Stomach (tissue), 4 donors: ENCODE measurements around the gene TEX261.

Experiments
- EP300 ChIP-seq: sonication (generic); formaldehyde crosslinking; IDR thresholded peaks from one replicate; pipeline ENCODE4 v1.6.1; 2017; ENCODE audit warnings: antibody characterized with exemption
- POLR2A ChIP-seq, 4 donors: fragments of 450-650 bp; IDR thresholded peaks; one replicate each; pipeline ENCODE4 v1.6.1; 2016; ENCODE audit warnings: antibody characterized with exemption in 4 of 4, control low read depth in 2 of 4, mild to moderate bottlenecking in 1 of 4, moderate library complexity in 1 of 4

GRCh38 chr2:71043531-71044407 lies 49.1 kb upstream of the TEX261 start:
- TF ChIP-seq POLR2A (IDR thresholded peaks at IDR 0.05) = no peak
- TF ChIP-seq EP300 = no peak
